Neural crest cell (in vitro differentiated cells): ENCODE measurements around the gene INO80E. TPM values are rescaled to one million over a fixed set of nuclear protein-coding genes. Genes with fewer than 3 reads are reported as not detected.
A peak's percentile ranks its signal among the peaks of the same experiment; 100 is the strongest.
"Not testable (repeated sequence)": the region's sequence is repeated elsewhere in the genome, so short reads cannot be mapped to it uniquely, and the experiment has no call there.

Experiments
- DNase-seq: peaks from one replicate; pipeline ENCODE4 v3.0.0; 2021; ENCODE audit warnings: low read depth, mixed read lengths, low spot score
- H3K27ac Mint-ChIP-seq: one replicate; pipeline ENCODE4 v1.8.0; 2021; ENCODE audit warnings: mild to moderate bottlenecking, mixed read lengths; ENCODE audit not compliant: unreplicated experiment
- H3K27me3 Mint-ChIP-seq: 2 replicates; pipeline ENCODE4 v1.8.0; 2021; ENCODE audit warnings: low read depth, mild to moderate bottlenecking, mixed read lengths
- H3K36me3 Mint-ChIP-seq: 2 replicates; pipeline ENCODE4 v1.8.0; 2021; ENCODE audit warnings: low read depth, mild to moderate bottlenecking, mixed read lengths
- H3K4me1 Mint-ChIP-seq: 2 replicates; pipeline ENCODE4 v1.8.0; 2021; ENCODE audit warnings: mixed read lengths
- H3K4me3 Mint-ChIP-seq: one replicate; pipeline ENCODE4 v1.8.0; 2021; ENCODE audit warnings: mild to moderate bottlenecking, mixed read lengths
- H3K9me3 Mint-ChIP-seq: 2 replicates; pipeline ENCODE4 v1.8.0; 2021; ENCODE audit warnings: mixed read lengths
- CTCF ChIP-seq: fragments of 200-600 bp; sonication (generic); conservative IDR thresholded peaks from 2 replicates; pipeline ENCODE4 v1.5.0; 2021; ENCODE audit warnings: antibody characterized with exemption, mild to moderate bottlenecking
- total RNA-seq: library from RNA; stranded (reverse); gene quantifications from 2 replicates; pipeline ENCODE4 v1.2.1, GENCODE V29; 2021

Gene INO80E
- total RNA-seq, 1 donor from 2014 or later: 88.6 TPM

- Mint-ChIP-seq H3K4me3 (peak within 1 kb of the TSS; percentile 89), H3K27me3 (peaks cover 52% of the 10 kb centered on the region), H3K36me3 (no peaks in the 10 kb centered on the region), H3K4me1 (peaks cover 20% of the 10 kb centered on the region), H3K27ac (no peak within 1 kb of the TSS), H3K9me3 (no peaks in the 10 kb centered on the region)
- no peak for TF ChIP-seq CTCF
- DNase-seq: no peak
Observed at GRCh38 chr16:30030841-30031413, 34.9 kb downstream of the INO80E start, which contains the start of gene TLCD3B. TSS of gene TLCD3B (minus strand) at chr16:30031271. CDS start at chr16:30030527, 744 bp downstream.

GRCh38 chr16:30031477-30031918 is 35.5 kb downstream of the INO80E start:
- Mint-ChIP-seq H3K27me3 (peaks cover 54% of the 10 kb centered on the region), H3K4me1 (peaks cover 20% of the 10 kb centered on the region), H3K4me3 (peak overlapping the region; percentile 47), H3K27ac (no peak overlapping the region), H3K9me3 (no peaks in the 10 kb centered on the region), H3K36me3 (no peaks in the 10 kb centered on the region)
- TF ChIP-seq CTCF: no peak
- no peak for DNase-seq

DNA sequence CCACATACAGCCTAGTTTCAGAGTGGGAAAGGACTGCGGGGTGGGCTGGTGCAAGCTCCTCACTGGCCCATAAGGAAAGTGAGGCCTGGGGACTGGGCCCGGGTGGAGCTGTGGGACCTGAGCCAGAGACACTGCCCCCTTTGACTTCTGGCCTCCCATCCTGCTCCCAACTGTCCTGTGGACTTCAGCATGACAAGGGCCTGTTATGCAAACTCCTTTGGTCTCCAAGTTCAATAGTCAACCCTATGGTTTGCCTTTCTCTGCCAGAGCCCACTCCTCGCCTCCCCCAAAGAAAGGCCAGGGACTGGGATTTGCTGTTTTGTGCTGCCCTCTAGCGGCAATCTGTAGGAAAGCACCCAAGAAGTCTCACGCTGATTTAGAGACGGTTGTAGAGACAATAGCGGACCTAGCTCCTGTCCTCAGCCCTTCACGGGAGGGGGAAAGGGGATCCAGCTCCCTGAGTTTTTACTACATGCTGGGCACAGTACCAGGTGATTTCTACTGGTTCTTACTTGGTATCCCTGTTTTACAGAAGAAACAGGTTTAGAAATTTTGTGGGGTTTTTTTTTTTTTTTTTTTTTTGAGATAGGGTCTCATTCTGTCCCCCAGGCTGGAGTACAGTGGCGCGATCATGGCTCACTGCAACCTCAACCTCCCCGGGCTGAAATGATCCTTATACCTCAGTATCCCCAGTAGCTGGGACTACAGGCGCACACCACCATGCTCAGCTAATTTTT is 36.2 kb downstream of the INO80E start:
- Mint-ChIP-seq H3K27ac (no peak overlapping the region), H3K9me3 (no peaks in the 10 kb centered on the region), H3K4me1 (peaks cover 20% of the 10 kb centered on the region), H3K4me3 (peak overlapping the region; percentile 89), H3K27me3 (peaks cover 50% of the 10 kb centered on the region), H3K36me3 (no peaks in the 10 kb centered on the region)
- TF ChIP-seq CTCF: peak; percentile 87
- peak; percentile 77 for DNase-seq

- no peaks in the 10 kb centered on the region for H3K9me3 Mint-ChIP-seq
- no peak for TF ChIP-seq CTCF
- no peak overlapping the region for H3K27ac Mint-ChIP-seq
- no peak overlapping the region for H3K4me3 Mint-ChIP-seq
- H3K36me3 Mint-ChIP-seq: no peaks in the 10 kb centered on the region
- H3K4me1 Mint-ChIP-seq: peaks cover 15% of the 10 kb centered on the region
- no peak for DNase-seq
- peaks cover 44% of the 10 kb centered on the region for H3K27me3 Mint-ChIP-seq
Observed at GRCh38 chr16:30033270-30033669, 37.2 kb downstream of the INO80E start.

- no peak overlapping the region for H3K4me3 Mint-ChIP-seq
- no peak for DNase-seq
- TF ChIP-seq CTCF: no peak
- no peak overlapping the region for H3K27ac Mint-ChIP-seq
- no peaks in the 10 kb centered on the region for H3K9me3 Mint-ChIP-seq
- no peaks in the 10 kb centered on the region for H3K36me3 Mint-ChIP-seq
- no peaks in the 10 kb centered on the region for H3K4me1 Mint-ChIP-seq
- peaks cover 17% of the 10 kb centered on the region for H3K27me3 Mint-ChIP-seq
Observed at GRCh38 chr16:30040221-30040620, 44.2 kb downstream of the INO80E start.

GRCh38 chr16:30040690-30041089 is 44.6 kb downstream of the INO80E start:
- H3K4me1 Mint-ChIP-seq, DNase-seq, H3K27ac Mint-ChIP-seq, H3K9me3 Mint-ChIP-seq, H3K36me3 Mint-ChIP-seq, H3K4me3 Mint-ChIP-seq: not testable (repeated sequence)
- H3K27me3 Mint-ChIP-seq: peaks cover 13% of the 10 kb centered on the region
